GM19372 (cell line): Measurements from ENCODE around the gene VPS33B.
"Not testable (repeated sequence)": the region's sequence is repeated elsewhere in the genome, so short reads cannot be mapped to it uniquely, and the experiment has no call there.

ENCODE experiments used
- ATAC-seq: cut with Tn5 transposase; IDR thresholded peaks from one replicate; pipeline ENCODE4 v1.9.1; 2021; ENCODE audit warnings: mild to moderate bottlenecking, low read depth, moderate library complexity; ENCODE audit not compliant: unreplicated experiment

Gene VPS33B

GRCh38 chr15:91022075-91022831 lies at the start of gene VPS33B:
Gene VPS33B, minus strand, starts transcription at chr15:91022594. Its CDS starts 345 bp downstream, at chr15:91022249.
- peak; percentile 67 for ATAC-seq

DNA sequence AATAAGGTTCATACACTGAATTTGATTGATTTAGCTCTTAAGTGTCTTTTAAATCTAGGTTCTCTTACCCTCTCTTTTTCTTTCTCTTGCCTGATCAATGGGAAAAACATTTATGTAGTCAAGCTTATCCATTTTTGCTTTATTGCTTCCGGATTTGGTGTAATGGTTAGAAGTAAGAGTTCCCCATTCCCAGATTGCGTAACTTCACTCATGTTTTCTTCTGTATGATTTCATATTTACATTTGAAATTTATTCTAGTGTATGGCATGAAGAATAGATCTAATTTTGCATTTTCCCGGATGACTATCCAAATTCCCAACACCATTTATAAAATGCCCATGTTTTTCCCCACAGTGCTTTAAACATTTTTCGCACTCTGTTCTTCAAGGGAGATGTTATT lies 49.8 kb upstream of the VPS33B start:
- ATAC-seq = no peak

DNA sequence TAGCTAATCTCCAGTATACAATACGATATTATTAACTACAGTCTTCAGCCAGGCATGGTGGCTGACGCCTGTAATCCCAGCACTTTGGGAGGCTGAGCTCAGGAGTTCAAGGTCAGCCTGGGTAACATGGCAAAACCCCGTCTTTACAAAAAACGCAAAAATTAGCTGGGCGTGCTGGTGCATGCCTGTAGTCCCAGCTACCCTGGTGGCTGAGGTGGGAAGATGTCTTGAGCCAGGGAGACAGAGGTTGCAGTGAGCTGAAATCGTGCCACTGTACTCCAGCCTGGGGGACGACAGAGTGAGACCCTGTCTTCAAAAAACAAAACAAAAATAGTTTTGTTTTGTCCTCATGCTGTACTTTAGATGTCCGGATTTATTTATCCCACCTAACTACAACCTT lies 48.5 kb upstream of the VPS33B start:
- no peak for ATAC-seq

DNA sequence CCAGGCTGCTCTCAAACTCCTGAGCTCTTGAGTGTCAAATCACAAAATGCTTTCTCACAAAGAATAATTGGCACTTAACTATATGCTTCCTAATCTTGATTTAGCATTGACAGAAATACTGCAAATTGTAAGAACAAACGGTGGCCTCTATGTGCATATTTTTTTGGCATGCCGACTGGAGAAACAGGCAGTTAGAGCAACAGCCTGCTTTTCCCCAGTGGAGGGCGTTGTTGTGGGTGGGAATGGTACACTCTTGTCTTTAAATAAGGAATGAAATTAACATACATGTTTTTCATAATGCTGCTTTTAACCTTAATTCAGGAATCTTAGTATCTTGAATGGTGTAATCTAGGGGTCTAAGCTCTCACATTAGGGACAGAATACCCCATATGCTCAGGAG lies 46.6 kb upstream of the VPS33B start:
- no peak for ATAC-seq

DNA sequence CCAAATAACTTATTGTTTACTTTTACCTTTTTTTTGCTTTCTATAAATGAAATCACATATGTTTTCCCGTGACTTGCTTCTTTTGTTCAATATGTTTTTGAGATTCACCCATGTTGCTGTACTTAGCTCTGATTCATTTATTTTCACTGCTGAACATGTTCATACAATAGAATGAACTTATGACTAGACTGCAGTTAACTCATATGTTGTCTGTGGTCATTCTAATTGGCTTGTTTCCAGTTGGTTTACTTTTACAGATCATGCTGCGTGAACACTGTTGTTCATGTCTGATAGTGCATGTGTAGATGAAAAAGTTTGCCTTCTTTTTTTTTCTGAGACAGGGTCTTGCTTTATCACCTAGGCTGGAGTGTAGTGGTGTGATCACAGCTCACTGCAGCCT lies 46.0 kb upstream of the VPS33B start:
- no peak for ATAC-seq

GRCh38 chr15:91067036-91067435 lies 44.6 kb upstream of the VPS33B start:
- no peak for ATAC-seq

DNA sequence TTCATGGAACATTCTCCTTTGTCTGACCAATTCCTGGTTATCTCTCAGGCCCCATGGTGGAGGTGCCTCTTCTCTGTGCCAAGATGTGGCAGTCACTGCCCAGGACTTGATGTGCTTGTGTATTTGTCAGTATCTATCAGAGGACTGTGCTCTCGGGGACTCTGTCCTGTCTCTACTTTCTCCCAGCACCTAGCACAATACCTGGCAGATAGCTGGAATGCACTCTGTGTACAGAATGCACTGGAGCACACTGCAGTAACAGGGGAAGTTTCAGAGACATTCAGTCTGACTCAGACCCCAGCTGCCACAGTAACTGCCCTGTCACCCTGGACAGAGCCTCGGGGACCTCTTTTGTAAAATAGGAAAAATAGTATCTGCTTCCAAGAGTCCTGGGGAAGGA lies 43.1 kb upstream of the VPS33B start:
- no peak for ATAC-seq

- no peak for ATAC-seq
Observed at GRCh38 chr15:91061997-91062396, 39.6 kb upstream of the VPS33B start.

- no peak for ATAC-seq
Observed at GRCh38 chr15:91061230-91061629, 38.8 kb upstream of the VPS33B start.

DNA sequence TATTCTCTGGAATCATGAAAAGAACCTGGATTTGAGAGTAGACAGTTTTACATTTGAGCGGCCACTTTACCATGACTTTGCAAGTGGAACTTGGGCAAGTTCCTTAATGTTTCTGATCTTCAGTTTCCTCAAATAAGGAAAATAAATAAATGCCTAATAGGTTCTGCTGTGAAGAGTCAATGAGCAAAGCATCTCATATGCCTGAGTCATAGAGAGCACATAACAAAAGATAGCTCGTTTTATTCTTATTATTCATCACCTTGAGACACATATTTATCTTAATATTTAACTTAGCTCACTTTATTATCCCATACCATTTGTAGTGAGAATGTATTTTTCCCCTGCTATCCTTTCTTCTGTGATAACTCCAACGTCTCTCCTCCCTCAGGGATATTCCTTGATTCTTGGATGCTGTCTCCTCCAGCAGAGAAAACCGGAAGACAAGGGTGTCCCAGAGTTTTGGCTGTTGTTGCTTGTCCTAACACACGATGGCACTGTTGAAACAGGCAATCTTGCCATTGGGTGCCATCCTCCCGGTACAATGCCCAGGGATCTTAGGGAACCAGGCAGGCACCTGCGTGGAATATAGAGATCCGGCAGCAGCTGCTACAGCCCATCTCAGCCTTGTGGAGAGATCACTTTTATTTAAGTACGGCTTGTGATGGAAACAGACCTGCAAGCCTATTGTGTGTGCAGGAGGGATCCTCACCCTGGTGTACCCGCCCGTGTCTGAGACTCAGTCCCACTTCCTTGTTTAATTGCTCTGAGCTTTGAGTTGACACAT lies 33.3 kb upstream of the VPS33B start:
- ATAC-seq = no peak

- ATAC-seq = no peak
Observed at GRCh38 chr15:91054816-91055215, 32.4 kb upstream of the VPS33B start.

- ATAC-seq = no peak
Observed at GRCh38 chr15:91051248-91051647, 28.9 kb upstream of the VPS33B start.

- ATAC-seq = no peak
Observed at GRCh38 chr15:91050128-91050455, 27.7 kb upstream of the VPS33B start.

DNA sequence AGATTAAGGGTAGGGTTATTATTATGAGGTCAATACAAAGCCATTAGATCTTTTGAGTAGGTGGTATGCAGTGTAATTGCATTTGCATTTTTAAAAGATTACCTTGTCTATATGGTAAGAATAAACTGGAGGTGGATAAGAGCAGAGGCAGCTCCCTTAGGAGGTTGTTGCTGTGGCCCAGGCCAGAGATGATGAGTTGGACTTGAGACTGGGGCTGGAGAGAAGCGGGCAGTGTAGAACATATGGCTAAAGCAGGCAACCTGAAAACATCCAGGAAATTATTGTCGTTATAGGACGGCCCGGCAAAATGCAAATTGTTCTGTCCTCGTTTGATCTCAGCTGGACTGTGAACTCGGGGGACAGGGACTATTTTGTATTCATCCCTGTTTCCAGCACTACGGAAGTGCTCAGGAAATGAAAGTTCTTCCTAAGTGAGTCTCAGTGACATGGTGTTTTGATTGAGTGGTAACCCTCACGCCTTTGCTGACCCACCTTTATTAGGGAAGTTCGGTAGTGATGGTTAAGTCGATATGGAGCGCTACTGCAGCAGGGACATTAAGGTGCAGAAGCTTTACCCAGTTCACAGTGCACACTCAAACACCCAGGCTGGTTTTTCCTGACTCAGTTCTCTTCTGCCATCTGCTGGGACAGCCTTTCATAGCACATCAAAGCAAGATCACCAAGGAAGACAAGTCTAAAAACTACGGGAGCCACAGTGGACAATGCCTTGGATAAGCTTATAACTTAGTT lies 27.2 kb upstream of the VPS33B start:
- peak; percentile 88 for ATAC-seq

DNA sequence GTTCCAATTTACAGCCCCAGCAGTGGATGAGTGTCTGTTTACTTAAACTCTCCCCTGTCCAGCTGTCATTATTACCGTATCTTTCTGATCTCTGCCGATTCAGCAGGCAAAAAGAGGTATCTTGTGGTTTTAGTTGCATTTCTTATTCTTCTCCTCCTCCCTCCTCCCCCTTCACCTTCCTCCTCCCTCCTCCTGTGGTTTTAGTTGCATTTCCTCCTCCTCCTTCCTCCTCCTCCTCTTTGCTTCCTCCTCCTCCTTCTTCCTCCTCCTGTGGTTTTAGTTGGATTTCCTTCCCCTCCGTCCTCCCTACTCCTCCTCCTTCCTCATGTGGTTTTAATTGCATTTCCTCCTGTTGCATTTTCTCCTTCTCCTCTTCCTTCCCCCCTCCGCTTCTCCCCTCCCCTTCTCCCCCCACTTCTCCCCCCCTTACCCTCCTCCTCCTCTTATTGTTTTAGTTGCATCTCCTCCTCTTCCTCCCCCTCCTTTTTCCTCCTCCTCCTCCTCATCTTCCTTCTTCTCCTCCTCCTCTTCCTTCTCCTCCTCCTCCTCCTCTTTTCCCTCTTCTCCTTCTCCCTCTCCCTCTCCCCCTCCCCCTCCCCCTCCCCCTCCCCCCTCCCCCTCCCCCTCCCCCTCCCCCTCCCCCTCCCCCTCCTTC lies 25.3 kb upstream of the VPS33B start:
- ATAC-seq = no peak

GRCh38 chr15:91046056-91046455 lies 23.7 kb upstream of the VPS33B start:
- not testable (repeated sequence) for ATAC-seq

DNA sequence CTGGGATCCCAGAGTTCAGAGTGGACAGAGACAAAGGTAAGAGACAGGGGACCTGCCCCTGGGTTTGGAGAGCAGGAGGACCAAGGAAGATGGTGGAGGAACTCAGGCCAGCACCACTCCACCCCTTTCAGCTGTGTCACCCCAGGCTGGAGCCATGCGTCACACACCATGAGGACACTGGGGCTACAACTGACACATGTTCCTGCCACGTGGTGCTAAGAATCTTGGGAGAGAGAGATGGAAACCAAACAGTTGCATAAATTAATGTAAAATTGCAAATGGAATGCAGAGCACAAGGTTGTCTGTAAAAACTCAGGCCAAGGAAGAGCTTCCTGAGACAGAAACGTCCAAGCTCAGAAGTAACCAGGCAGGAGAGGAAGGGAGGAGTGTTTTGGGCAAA lies 22.7 kb upstream of the VPS33B start:
- no peak for ATAC-seq

DNA sequence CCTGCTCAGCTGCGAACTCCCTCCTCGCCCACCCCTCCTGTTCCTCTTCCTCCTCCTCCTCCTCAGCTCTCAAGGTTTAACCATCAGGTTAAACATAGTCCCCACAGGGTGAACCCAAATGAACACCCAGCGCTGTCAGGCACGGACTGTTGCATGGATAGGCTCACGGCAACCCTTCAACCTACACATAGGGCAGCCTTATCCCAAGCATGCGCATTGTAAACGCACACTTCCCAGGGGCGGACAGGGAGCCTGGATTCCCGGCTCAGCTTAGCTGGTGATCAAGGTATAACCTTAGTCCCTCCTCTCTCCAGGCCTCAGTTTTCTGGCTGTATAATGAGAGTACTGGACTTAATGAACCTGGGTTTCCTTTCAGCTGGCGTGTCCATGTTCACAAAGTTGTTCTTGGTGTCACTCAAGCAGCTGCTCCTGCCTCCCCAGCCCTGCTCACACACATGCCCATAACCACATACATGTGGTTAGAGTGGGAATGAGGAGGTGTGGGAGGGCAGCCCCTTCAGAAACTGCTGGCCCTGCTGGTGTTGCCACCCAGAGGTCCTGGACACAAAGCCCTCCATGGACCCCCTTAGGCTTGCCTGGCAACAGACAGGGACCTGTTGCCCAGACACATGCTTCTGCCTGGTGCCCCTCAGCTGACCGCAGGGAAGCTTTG lies 20.9 kb upstream of the VPS33B start:
- ATAC-seq = no peak

GRCh38 chr15:91040856-91041255 lies 18.5 kb upstream of the VPS33B start:
- ATAC-seq = no peak

DNA sequence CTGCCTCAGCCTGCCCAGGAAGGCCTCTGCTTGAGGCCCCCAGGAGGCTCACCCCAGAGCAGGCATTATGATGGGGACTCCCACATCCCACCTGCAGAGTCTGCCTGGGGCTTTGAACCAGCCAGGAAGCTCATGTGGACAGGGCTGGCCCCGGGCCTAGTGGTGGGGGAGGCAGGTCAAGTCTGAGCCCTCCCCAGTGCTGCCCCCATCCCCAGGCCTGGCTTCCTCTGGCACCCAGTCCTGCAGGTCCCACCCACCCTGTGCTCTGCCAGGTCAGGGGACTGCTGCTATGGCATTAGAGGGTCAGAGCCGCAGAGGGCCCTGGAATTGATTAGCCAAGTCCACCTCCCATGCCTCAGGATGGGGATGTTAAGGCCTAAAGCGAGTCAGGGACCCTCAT lies 17.6 kb upstream of the VPS33B start:
- ATAC-seq = no peak
